ENCODE measurements around the gene LMO3.

DNA sequence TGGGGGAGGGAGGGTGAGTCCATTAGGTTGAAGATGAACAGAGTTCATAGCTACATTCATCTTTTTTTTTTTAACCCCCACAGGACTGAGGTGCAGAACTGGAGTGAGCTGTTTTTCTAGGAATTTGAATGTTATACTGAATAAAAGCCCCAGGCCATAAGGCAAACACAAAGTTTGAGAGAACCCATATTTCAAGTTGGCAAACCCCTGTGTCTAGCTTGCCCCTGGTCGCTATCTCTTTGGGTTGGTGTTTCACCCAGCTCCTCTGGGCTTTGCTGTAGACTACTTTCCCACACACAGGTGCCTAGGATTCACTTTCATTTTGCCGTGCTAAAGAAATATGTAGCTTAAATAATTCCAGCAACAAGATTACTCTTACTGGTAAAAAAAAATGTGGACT is 5.2 kb upstream of the LMO3 start:
- TF ChIP-seq, protein P1, sequence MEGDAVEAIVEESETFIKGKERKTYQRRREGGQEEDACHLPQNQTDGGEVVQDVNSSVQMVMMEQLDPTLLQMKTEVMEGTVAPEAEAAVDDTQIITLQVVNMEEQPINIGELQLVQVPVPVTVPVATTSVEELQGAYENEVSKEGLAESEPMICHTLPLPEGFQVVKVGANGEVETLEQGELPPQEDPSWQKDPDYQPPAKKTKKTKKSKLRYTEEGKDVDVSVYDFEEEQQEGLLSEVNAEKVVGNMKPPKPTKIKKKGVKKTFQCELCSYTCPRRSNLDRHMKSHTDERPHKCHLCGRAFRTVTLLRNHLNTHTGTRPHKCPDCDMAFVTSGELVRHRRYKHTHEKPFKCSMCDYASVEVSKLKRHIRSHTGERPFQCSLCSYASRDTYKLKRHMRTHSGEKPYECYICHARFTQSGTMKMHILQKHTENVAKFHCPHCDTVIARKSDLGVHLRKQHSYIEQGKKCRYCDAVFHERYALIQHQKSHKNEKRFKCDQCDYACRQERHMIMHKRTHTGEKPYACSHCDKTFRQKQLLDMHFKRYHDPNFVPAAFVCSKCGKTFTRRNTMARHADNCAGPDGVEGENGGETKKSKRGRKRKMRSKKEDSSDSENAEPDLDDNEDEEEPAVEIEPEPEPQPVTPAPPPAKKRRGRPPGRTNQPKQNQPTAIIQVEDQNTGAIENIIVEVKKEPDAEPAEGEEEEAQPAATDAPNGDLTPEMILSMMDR (IDR thresholded peaks at IDR 0.05) = no peak
- no peak for TF ChIP-seq EZH2 (IDR thresholded peaks at IDR 0.05)
